Measurements from ENCODE around the gene NALCN.

Gene NALCN

DNA sequence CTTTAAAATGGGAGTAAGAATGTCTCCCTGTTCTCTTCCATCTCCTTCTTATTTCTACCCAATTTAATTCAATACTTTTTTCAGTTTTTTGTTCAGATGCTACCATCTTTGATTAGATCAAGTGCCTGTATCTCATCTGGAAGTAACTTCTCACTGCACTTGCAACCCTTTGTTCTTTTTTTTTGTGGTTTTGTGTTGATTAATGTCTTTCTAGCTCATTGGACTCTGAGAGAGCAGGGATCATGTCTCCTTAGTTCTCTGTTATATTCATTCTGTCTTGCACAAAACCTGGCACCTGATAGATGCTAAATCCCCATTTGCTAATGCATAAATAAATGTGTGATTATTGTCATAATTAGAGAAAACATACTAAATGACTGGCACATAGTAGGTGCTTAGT lies 35.3 kb upstream of the NALCN start (continued):
- TF ChIP-seq ZNF76 (tag by site-specific recombination; IDR thresholded peaks at IDR 0.05; ENCODE audit: borderline replicate concordance, low read depth) (no peak), ZNF184 (tag by site-specific recombination; IDR thresholded peaks at IDR 0.05) (no peak), OVOL3 (tag by site-specific recombination; IDR thresholded peaks at IDR 0.05) (no peak)

DNA sequence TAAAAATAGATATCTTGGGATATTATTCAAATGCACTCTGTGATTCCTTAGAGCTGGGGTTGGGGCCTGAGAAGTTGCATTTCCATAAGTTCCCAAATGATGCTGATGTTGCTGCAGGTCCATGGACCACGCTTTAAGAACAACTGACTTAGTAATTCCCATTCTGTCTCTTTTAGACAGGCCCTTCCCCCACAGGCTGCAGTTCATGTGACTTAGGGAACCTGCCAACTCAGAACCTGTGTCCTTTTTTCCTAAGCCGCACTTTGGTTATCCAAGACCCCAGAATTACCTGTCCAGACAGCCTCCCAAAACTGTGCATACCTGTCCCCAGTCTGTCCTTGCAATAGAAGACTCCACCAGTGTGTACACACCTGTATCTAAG lies 34.4 kb upstream of the NALCN start:
- Histone ChIP-seq H3K27ac (ENCODE audit: extremely low read depth, low read depth, low read length) (no peak overlapping the region), H3K4me1 (ENCODE audit: control insufficient read depth, insufficient read depth, low read length) (no peaks in the 10 kb centered on the region), H3K9me3 (ENCODE audit: control insufficient read depth, insufficient read depth, low read depth, low read length) (no peaks in the 10 kb centered on the region), H3K36me3 (ENCODE audit: control insufficient read depth in 2 of 2, insufficient read depth in 1 of 2, low read length in 2 of 2) (no peaks in the 10 kb centered on the region), H3K4me3 (ENCODE audit: low read depth, low read length) (no peak overlapping the region)
- TF ChIP-seq ZNF571 (tag by site-specific recombination; IDR thresholded peaks at IDR 0.05) = no peak
- TF ChIP-seq ZNF658 (tag by site-specific recombination; IDR thresholded peaks at IDR 0.05) = no peak
- TF ChIP-seq ZIC2 (tag by site-specific recombination; IDR thresholded peaks at IDR 0.05) = no peak
- TF ChIP-seq ZNF354C (tag by site-specific recombination; IDR thresholded peaks at IDR 0.05; ENCODE audit: borderline replicate concordance, low read depth) = no peak
- TF ChIP-seq, protein P1, sequence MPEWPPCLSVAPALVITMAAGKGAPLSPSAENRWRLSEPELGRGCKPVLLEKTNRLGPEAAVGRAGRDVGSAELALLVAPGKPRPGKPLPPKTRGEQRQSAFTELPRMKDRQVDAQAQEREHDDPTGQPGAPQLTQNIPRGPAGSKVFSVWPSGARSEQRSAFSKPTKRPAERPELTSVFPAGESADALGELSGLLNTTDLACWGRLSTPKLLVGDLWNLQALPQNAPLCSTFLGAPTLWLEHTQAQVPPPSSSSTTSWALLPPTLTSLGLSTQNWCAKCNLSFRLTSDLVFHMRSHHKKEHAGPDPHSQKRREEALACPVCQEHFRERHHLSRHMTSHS (tag by site-specific recombination; IDR thresholded peaks at IDR 0.05) = no peak
- no peak for TF ChIP-seq MYNN (tag by site-specific recombination; IDR thresholded peaks at IDR 0.05; ENCODE audit: borderline replicate concordance)
- TF ChIP-seq ZNF292 (tag by site-specific recombination; IDR thresholded peaks at IDR 0.05; ENCODE audit: borderline replicate concordance, low read depth) = no peak
- TF ChIP-seq GLI4 (tag by site-specific recombination; IDR thresholded peaks at IDR 0.05) = no peak
- no peak for TF ChIP-seq GLI2 (tag by site-specific recombination; IDR thresholded peaks at IDR 0.05; ENCODE audit: borderline replicate concordance, low read depth)
- no peak for TF ChIP-seq SP3 (tag by site-specific recombination; IDR thresholded peaks at IDR 0.05)
- TF ChIP-seq, protein P2, sequence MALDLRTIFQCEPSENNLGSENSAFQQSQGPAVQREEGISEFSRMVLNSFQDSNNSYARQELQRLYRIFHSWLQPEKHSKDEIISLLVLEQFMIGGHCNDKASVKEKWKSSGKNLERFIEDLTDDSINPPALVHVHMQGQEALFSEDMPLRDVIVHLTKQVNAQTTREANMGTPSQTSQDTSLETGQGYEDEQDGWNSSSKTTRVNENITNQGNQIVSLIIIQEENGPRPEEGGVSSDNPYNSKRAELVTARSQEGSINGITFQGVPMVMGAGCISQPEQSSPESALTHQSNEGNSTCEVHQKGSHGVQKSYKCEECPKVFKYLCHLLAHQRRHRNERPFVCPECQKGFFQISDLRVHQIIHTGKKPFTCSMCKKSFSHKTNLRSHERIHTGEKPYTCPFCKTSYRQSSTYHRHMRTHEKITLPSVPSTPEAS (tag by site-specific recombination; IDR thresholded peaks at IDR 0.05) = no peak
- no peak for TF ChIP-seq ZBTB48 (tag by site-specific recombination; IDR thresholded peaks at IDR 0.05)
- no peak for TF ChIP-seq ZNF433 (tag by site-specific recombination; IDR thresholded peaks at IDR 0.05; ENCODE audit: low read depth)
- POLR2A ChIA-PET = no interaction called here
- CTCF ChIA-PET = interaction anchor here (0.6 kb wide), 1 partner anchor 296 kb away, joined by 3 read pairs; no protein-coding TSS in a partner anchor

DNA sequence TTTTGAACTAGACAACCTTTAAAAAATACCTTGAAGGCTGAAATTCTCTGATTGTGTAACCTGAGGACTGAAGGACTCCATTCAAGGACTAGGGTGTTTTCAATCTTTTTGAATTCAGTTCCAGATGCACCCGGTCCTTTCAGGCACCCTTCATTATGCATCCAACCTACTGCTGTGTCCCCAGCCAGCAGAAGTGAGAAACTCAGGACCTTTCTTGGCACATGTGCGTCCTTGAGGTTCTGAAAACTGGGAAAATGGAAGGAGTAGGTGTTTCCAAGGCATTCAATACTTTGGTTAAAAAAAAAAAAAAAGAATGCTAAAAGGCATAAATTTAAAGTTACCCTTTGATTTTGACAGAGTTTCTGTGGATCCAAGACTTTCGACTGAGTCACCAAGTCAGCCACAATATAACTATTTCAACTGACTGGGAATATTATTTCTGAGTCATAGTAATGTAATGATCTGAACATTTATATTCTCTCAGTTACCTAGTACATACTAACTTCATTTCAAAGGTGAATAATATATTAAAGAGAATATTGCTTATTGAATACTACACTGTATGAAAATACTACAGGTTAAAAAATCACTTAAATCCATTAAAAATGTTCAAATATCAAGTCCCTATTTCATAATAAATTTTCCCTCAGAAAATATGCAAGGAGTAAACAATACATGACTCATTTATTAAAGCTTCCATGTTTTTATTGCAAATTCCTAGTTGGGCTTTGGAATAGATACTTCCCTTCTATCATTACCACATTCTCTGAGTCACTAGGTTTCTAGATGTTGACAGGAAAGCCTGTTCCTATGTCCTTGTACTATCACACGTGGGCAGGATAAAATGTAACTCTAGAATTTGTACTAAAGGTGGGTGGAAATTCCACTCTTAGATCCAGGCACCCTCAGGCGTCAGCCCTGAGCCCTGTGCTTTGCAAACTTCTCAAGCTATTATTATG lies 33.8 kb upstream of the NALCN start:
- TF ChIP-seq, protein P3, sequence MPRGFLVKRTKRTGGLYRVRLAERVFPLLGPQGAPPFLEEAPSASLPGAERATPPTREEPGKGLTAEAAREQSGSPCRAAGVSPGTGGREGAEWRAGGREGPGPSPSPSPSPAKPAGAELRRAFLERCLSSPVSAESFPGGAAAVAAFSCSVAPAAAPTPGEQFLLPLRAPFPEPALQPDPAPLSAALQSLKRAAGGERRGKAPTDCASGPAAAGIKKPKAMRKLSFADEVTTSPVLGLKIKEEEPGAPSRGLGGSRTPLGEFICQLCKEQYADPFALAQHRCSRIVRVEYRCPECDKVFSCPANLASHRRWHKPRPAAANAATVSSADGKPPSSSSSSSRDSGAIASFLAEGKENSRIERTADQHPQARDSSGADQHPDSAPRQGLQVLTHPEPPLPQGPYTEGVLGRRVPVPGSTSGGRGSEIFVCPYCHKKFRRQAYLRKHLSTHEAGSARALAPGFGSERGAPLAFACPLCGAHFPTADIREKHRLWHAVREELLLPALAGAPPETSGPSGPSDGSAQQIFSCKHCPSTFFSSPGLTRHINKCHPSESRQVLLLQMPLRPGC (tag by site-specific recombination; IDR thresholded peaks at IDR 0.05) = no peak
- no peak for TF ChIP-seq ZNF112 (tag by site-specific recombination; IDR thresholded peaks at IDR 0.05)
- H3K9me3 ChIP-seq (ENCODE audit: control insufficient read depth, insufficient read depth, low read depth, low read length) = no peaks in the 10 kb centered on the region
- POLR2A ChIA-PET = no interaction called here
- H3K4me1 ChIP-seq (ENCODE audit: control insufficient read depth, insufficient read depth, low read length) = no peaks in the 10 kb centered on the region
- H3K27ac ChIP-seq (ENCODE audit: extremely low read depth, low read depth, low read length) = no peak overlapping the region
- H3K4me3 ChIP-seq (ENCODE audit: low read depth, low read length) = no peak overlapping the region
- no peaks in the 10 kb centered on the region for H3K36me3 ChIP-seq (ENCODE audit: control insufficient read depth in 2 of 2, insufficient read depth in 1 of 2, low read length in 2 of 2)
- CTCF ChIA-PET = interaction anchor here (0.6 kb wide), 2 partner anchors 297 to 812 kb away, joined by 3 read pairs; no protein-coding TSS in a partner anchor

Data from HEK293 (cell line).